K562 (cell line): ENCODE results near the gene JAK3. TPM values are rescaled to one million over a fixed set of nuclear protein-coding genes. Genes with fewer than 3 reads are reported as not detected.

Experiments used
- ARHGAP35 ChIP-seq: fragments of 450-650 bp; IDR thresholded peaks from 2 replicates; pipeline ENCODE4 v1.6.1; 2018; ENCODE audit not compliant: partially characterized antibody
- ARID3A ChIP-seq: IDR thresholded peaks from 2 replicates; pipeline ENCODE4 v1.6.1; 2012; ENCODE audit warnings: low read depth, low read length, improper control_type of control experiment, borderline replicate concordance
- EGR1 ChIP-seq: fragments of 450-650 bp; conservative IDR thresholded peaks from 2 replicates; pipeline ENCODE4 v1.6.1; 2017; ENCODE audit warnings: mild to moderate bottlenecking
- FOXP4 ChIP-seq: sonication (generic); formaldehyde crosslinking; IDR thresholded peaks from 2 replicates; pipeline ENCODE4 v1.8.0; 2022; ENCODE audit warnings: mild to moderate bottlenecking, missing genetic modification reagents, borderline replicate concordance
- GTF2A2 ChIP-seq: IDR thresholded peaks from 2 replicates; pipeline ENCODE4 v1.6.1; 2016; ENCODE audit warnings: mild to moderate bottlenecking, missing genetic modification characterization, missing compliant biosample characterization
- HNRNPH1 ChIP-seq: fragments of 200-400 bp; formaldehyde crosslinking; optimal IDR thresholded peaks from 2 replicates; pipeline ENCODE3; 2017; ENCODE audit warnings: low read depth, mild to moderate bottlenecking, low read length, moderate library complexity
- NFXL1 ChIP-seq: fragments of 450-650 bp; formaldehyde crosslinking; IDR thresholded peaks from 2 replicates; pipeline ENCODE4 v1.4.0; 2021; ENCODE audit warnings: mild to moderate bottlenecking
- TEAD2 ChIP-seq: fragments of 450-650 bp; IDR thresholded peaks from 2 replicates; pipeline ENCODE4 v1.6.1; 2016; ENCODE audit warnings: missing genetic modification characterization, control low read depth, missing compliant biosample characterization
- ZFP91 ChIP-seq: sonication (generic); formaldehyde crosslinking; IDR thresholded peaks from 2 replicates; pipeline ENCODE4 v1.8.0; 2022; ENCODE audit warnings: mild to moderate bottlenecking, missing genetic modification reagents
- polyA plus RNA-seq, 8 experiments: library from polyadenylated mRNA; depleted of rRNA in 4 of 8; stranded (reverse) in 5 of 8; unstranded in 3 of 8; fragments of >200 nt; fragmentation: Nextera tagmentation in 2 of 8; fragmentation: Illumina TruSeq in 1 of 8; extraction: Ambion mirVana in 2 of 8; extraction: Trizol in 1 of 8; gene quantifications; 2 replicates each; pipeline versions ENCODE4 v1.2.1 to v1.2.3, GENCODE V29; 2011 to 2014; ENCODE audit warnings: inconsistent platforms in 1 of 8, missing spikeins in 1 of 8
- total RNA-seq, 7 experiments: library from RNA; depleted of rRNA in 6 of 7; stranded (reverse); fragments of >200 nt in 6 of 7; fragmentation: Illumina TruSeq in 2 of 7; extraction: Trizol in 2 of 7; gene quantifications; 2 replicates each; pipeline versions ENCODE4 v1.2.1 to v1.2.3, GENCODE V29; 2011 to 2021; ENCODE audit warnings: low replicate concordance in 1 of 7

JAK3 gene
- total and polyA plus RNA-seq, 9 of the 15 experiments (the other 6 are each of a cell fraction or from before 2014, with no cell fraction given), result 0.01 to 0.18 (median 0.07) TPM; not detected in 1

GRCh38 chr19:17794412-17794730, 53.4 kb downstream of the JAK3 start (continued):
- TF ChIP-seq ZFP91 (CRISPR knock-in tag), result no peak
- TF ChIP-seq EGR1, result no peak
- TF ChIP-seq TEAD2 (tag), result no peak
- no peak for TF ChIP-seq GTF2A2 (tag)
- no peak for TF ChIP-seq FOXP4 (CRISPR knock-in tag)
- TF ChIP-seq NFXL1 (CRISPR knock-in tag), result no peak
- no peak for TF ChIP-seq ARID3A
- TF ChIP-seq ARHGAP35, result no peak
- no peak for TF ChIP-seq HNRNPH1
